GM18858 (cell line): ENCODE data around the gene PSMD13.

Experiments used
- ATAC-seq: cut with Tn5 transposase; IDR thresholded peaks from one replicate; pipeline ENCODE4 v1.9.1; 2021; ENCODE audit not compliant: unreplicated experiment

PSMD13 gene

DNA sequence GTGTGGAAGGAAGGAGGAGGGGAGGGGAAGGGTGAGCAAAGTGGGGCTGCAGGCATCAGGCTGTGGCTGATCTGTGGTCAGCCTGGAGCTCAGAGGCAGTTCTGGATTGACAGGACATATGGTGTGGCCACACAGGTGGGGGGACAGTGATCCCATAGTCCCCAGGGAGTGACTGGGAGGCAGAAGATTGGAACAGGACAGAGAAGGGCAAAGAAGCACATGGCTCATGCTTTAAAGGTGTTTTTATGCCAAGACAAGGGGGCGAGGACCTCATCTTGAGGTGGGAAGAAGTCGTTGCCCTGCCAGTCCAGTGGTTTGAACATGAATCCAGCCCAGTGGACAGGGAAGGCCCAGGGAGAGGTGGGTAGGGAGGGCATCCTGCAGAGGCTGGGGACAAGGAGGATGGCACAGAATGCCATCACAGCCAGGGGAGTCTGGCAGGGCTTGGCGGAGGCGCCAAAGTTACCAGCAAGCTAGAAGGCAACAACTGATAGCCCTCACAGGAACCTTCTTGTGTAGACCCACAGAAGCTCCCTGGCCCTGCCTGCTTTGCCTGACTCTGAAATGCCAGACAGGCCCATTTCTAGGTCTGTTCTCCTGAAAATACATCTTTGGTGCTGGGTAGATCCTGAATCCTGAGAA, 32.7 kb upstream of the PSMD13 start:
- ATAC-seq: no peak

DNA sequence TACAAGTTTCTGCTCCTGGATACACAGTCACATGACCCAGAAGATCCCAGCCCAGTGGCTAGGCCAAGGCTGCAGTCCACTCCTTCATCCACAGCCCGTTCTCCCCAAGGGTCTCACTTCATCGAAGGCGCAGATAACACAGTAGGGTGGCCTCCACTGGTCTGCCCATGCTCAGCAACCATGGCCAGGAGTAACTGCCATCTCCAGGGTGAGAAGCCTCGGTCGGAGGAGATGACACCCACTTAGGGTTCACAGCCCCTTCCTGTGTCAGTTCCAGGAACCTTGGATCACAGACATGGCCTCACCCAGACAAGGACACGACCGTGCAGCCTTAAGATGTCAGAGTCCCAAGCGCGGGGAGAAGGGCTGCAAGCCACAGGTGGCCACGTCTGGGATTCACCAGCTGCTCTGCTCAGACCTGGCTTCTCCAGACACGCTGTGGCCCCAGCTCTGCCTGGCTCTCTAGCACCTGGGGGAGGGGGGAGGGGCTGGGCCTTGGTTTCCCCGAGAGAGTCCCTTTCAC, 32.1 kb upstream of the PSMD13 start:
- no peak for ATAC-seq

DNA sequence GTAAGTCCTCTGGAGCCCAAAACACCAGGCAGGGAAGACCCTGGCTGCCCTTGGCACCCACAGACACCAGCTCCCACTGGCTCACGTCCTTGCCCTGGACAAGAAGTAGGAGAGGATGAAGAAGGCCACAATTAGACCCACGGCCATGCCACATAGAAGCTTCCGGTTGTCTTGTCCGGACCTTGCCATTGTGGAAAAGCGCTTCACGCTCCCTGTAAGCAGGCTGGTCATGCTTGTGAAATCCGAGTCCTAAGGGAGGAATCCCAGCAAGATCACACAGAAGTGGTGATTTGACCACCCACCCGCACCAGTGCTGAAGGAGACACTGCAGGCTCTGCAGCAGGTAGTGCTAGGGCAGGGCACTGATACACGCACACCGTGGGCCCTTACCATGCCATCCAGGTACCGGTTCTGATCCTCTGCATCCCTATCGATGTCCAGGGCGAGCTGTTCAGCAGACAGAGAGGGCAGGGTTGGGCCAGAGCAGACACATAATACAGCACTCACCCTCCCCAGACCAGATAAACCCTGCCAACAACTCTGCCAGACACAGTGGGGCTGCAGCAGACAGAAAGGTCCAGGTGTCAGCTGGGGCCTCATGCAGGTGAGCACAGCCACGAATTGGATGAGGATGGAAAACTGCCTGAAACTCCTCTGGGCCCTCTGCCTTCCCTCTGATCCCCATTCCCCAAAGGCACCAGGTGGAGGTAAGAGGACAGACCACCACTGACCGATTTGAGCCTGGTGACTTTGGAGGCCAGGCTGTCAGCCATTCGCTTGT, 31.4 kb upstream of the PSMD13 start:
- no peak for ATAC-seq

DNA sequence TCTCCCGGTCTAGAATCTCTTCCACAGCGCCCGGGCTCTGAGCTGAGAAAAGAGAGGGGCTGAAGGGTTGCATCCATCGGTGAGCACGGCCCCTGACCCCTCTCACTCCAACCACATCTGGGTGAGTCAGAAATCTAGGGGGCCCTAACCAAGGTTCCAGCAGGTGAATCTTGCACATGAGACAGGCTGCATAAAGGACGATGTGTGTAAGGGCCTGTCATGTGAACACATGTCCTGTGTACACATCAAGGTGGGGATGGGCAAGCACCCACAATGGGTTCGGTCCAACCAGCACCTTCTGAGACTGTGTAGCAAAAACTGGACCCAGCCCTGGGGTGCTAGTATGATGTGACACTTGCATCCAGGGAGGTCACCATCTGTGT, 30.8 kb upstream of the PSMD13 start:
- no peak for ATAC-seq

DNA sequence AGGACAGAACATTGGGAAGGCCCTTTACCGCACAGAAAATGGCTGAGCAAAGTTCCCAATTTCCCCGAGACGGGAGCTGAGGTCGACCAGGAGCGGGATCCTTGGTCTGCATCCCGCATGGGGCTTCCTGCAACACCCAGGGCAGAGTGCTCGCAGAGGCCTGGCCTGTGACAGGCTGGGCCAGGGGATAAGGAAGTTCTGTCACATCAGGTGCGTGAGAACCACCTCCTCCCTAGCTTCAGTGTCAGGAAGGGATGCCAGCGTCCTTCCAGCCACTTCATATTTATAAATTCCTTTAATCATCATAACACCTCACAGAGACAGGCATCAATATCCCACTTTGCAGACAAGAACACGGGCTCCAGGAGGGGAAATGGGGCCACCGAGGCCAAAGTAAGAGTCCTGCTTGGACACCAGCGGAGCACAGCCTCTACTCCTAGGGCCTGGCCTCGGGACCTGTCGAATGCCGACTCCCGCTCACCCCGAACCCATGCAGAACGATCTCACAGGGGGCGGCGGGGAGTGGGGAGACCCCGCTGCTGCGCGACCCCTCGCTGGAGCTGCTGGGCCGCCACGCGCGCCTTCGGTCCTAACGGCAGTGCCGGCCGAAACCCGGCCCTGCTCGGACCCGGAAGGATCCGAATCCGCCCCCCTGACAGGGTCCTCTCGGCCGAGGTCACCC, 30.1 kb upstream of the PSMD13 start:
- peak; percentile 9 for ATAC-seq

DNA sequence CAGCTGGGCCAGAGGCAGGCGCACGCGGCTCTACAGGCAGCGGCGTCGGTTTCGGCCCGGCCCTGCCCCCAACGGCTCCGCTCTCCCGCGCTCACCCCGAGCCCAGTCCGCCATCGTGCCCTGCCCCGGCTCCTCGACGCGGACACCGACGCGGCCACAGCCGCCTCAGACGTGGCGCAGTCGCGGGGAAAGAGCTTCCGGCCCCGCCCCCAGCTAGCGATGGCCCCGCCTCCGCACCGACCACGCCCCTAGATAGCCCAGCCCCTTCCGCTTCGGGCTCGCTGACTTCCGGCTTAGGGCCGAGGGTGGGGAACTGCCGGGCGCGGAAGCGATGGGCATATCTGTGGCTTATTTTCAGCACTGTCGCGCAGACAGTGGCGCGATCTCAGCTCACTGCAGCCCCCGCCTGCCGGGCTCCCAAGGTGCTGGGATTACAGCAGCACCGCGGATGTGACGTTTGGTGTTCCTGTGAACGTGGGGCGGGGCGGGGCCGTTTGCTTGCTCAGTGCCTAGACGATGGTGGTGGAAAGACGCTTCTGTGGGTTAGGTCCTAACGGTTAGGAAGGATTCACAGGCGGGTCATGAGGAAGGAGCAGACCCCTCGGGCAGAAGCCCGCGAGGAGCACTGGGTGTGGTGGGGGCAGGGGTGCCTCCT, 29.4 kb upstream of the PSMD13 start, which contains the start of the genes BET1L and RIC8A:
Gene BET1L, minus strand, starts transcription at position 192 of the 655 bp plus-strand sequence. Its CDS starts 78 bp downstream, at position 114.
Gene RIC8A, plus strand, starts transcription at position 501 of the 655 bp plus-strand sequence. CDS start 1,147 bp downstream, outside the sequence.
- ATAC-seq: peak; percentile 64

DNA sequence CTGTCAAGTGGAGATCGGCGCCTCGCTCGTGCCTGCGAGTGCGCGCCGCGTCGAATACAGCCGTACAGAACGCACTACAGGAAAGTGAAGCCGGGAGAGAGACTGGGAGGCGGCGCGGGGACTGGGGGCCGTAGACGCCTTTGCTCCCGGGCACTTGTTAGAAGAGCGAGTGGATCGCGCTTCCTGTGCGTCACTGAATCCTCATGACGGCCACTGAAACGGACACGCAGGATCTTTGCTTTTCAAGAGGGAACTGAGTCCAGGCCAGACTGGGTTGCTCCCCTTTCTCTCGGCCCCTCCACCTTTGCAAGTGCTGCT, 29.0 kb upstream of the PSMD13 start:
- ATAC-seq: no peak

DNA sequence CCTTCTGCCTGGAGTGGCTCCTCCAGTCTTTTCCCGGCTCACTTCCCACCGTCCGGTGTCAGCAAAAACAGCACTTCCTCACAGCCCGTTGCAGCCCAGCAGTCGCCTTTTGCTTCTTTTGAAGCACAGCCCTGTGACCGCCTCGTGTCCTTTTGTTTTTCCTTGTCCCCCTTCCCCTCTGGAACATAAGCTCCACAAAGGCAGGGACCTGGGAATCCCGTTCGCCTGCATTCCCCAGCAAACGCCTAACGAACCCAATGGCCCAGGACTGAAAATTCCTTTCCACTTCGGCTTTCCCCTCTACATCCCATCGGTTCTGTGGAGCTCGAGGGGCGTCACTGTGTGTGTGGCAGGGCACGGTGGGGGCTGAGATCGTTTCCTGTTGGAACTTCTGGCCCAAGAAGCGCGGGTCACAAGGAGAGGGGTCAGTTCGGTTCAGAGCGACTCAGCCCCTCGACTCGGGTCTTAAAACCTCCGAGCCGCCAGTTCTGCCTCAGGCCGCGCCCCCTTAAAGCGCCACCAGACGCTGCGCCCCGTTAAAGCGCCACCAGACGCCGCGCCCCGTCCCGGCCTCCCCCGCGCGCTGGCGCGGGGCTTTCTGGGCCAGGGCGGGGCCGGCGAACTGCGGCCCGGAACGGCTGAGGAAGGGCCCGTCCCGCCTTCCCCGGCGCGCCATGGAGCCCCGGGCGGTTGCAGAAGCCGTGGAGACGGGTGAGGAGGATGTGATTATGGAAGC, 28.4 kb upstream of the PSMD13 start:
- no peak for ATAC-seq

DNA sequence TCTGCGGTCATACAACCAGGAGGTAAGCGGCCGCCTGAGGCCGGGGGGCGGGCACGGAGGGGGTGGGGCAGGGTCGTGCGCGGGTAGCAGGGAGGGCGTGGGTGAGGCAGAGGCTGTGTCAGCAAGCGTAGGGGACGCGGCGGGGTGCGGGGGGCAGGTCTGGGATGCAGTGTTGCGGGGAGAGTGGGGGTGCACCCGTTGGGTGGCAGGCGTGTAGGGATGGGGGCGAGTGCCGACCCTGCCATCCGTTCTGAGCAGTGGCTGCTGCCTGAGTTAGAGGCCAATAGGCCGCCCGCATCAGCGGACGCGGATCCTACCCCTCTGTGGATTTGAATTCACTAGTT, 27.9 kb upstream of the PSMD13 start:
- ATAC-seq: no peak

DNA sequence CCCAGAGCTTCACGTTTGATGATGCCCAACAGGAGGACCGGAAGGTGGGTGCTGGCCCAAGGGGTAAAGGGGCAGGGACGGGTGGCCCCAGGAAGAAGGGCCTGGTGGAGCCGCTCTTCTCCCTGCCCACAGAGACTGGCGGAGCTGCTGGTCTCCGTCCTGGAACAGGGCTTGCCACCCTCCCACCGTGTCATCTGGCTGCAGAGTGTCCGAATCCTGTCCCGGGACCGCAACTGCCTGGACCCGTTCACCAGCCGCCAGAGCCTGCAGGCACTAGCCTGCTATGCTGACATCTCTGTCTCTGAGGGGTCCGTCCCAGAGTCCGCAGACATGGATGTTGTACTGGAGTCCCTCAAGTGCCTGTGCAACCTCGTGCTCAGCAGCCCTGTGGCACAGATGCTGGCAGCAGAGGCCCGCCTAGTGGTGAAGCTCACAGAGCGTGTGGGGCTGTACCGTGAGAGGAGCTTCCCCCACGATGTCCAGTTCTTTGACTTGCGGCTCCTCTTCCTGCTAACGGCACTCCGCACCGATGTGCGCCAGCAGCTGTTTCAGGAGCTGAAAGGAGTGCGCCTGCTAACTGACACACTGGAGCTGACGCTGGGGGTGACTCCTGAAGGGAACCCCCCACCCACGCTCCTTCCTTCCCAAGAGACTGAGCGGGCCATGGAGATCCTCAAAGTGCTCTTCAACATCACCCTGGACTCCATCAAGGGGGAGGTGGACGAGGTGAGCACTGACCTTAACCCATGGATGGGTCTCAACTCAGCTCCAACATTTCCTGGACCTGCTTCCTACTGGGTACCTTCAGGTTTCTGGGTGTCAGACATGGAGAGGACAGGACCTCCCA, 27.3 kb upstream of the PSMD13 start:
- ATAC-seq: no peak

DNA sequence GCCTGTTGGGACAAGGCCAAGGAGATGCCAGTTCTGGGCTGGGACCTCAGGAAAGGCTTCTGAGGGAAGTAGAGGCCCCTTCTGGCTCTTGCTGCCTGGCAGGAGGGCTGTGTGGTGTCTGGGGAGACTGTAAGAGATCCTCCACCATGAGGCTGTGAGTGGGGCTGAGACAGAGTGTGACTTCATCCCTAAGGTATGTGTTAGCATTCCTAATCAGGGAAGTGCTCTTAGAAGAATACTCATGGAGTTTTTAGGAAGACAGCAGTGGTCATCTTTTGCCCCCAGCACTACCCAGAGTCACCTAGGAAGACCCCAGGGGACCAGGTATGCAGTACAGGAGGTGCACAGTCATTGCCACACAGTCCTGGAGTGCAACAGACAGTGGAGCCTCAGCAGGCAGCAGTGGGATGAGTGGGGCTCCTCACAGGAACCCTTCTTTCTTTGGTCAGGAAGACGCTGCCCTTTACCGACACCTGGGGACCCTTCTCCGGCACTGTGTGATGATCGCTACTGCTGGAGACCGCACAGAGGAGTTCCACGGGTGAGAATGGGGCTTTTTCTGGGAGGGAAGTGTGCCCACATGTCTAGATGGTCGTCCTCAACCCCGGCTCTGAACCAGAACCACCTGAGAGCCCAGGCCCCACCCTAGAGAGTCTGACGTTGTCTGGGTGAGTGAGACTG, 26.5 kb upstream of the PSMD13 start:
- ATAC-seq: no peak

DNA sequence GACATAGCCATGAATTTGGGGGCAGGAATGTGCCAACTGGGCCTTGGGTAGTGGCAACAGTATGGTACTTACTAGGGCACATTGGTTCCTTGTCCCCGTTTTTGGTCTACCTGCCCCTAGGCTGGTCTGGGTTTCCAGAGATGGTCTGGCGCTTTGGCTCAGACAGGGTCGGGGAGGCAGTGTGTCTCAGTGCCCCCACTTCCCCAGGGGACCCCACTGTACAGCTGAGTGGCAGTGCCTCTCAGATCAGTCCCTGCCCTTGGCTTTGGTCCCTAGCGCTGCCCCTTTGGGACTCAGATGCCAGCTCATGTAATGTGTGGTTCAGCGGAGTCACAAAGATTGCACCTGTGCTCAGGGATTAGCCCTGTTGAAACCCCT, 26.0 kb upstream of the PSMD13 start:
- ATAC-seq: no peak

DNA sequence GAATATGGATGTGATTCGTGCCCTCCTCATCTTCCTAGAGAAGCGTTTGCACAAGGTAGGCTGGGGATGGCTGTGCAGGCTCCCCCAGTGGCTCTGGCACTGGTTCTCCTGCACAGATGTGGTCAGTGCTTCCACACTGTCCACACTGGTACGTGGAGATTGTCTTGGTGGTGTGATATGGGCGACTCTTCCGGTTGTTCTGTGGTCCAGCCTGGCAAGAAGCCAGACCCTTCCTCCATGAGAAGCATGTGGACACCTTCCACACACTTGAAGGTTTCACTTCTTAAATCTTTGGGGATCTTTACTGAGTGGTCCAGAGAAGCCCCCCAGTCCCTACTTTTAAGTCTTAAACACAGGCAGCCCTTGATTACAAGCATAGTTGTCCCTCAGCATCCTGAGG, 25.5 kb upstream of the PSMD13 start:
- ATAC-seq: no peak

DNA sequence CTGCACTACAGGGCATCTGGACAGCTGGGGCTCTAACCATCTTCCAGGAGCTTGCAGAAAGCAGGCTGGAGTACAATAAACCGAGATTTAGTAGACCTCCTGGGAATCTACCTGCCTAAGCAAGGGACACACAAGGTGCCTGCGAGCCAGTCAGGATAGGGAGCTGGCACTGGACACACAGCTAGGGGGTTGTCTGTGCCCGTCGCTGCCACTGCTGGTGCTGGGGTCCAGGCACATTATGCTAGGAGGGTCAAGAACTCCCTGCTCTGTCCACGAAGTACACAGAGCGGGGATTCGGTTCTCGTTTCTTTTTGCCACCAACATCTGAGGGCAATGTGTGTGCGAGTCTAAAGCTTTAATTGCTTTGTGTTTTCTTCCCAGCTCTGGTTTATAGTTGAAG, 25.0 kb upstream of the PSMD13 start:
- no peak for ATAC-seq

DNA sequence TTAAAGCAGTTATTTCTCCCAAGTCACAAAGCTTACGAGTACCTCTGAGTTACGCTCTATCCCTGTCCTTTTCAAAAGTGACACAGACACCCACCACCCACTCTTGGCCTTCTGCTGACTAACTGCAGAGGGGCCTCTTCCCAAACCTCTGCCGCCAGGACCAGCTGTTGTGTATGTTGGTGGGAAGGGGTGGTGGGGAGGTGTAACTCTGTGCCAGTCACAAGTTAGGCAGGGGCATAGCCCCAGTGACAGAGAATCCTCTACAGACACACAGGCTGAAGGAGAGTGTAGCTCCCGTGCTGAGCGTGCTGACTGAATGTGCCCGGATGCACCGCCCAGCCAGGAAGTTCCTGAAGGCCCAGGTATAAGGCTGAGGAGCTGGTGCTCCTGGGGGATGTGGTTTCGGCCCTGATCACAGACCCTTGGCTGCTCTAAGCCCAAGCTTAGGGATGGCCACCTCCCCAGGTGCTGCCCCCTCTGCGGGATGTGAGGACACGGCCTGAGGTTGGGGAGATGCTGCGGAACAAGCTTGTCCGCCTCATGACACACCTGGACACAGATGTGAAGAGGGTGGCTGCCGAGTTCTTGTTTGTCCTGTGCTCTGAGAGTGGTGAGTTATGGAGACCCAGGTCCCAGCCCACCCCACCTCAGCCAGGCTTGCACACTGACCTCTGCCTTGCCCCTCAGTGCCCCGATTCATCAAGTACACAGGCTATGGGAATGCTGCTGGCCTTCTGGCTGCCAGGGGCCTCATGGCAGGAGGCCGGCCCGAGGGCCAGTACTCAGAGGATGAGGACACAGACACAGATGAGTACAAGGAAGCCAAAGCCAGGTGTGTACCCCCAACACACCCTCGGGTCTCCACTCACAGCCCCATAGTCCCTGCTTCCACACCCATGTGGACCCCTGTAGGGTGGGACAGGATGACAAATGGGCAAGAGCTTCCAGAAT, 24.4 kb upstream of the PSMD13 start:
- no peak for ATAC-seq

DNA sequence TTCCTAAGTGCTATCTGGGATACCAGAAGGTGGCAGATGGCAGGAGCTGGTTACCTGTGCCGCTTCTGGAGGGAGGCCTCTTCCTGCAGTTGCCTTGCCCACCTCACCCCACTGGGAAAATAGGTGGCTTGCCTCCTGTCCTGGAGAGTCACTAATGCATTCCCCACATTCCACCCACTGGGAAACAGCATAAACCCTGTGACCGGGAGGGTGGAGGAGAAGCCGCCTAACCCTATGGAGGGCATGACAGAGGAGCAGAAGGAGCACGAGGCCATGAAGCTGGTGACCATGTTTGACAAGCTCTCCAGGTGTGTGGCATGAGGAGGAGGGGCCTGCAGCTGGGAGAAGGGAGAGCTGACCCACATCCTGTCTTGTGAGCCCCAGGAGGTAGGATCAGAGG, 23.7 kb upstream of the PSMD13 start:
- ATAC-seq: no peak

DNA sequence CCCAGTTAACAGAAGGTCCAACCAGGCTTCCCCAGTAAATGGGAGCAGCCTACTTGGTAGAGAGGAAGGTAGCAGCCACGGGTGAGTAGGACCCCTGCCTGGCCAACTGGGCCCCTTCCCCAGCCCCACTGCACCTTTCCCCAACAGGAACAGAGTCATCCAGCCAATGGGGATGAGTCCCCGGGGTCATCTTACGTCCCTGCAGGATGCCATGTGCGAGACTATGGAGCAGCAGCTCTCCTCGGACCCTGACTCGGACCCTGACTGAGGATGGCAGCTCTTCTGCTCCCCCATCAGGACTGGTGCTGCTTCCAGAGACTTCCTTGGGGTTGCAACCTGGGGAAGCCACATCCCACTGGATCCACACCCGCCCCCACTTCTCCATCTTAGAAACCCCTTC, 22.7 kb upstream of the PSMD13 start:
- no peak for ATAC-seq

DNA sequence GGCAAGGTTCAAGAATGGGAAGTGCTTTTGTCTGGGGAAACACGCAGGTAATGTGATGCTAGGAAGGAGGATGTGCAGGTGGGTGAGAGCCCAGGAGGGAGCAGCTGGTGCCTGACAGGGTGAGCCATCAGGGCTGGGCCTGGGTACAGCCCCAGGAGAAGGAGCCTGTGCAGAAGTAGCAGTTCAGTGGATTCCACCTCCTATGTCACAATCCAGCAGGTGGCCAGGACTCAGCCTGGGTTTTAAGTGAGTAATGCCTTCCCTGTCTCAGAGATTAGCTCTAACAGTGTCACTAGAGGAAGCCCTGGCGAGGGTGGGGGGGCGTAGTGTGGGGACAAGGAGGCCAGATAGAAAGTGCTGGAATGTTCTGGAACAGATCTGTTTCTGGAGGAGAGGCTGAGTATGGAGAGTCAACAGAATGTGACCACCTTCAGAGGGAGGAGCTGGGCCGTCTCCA, 21.2 kb upstream of the PSMD13 start:
- no peak for ATAC-seq
